Measurements from ENCODE around the gene TOM1L2.

DNA sequence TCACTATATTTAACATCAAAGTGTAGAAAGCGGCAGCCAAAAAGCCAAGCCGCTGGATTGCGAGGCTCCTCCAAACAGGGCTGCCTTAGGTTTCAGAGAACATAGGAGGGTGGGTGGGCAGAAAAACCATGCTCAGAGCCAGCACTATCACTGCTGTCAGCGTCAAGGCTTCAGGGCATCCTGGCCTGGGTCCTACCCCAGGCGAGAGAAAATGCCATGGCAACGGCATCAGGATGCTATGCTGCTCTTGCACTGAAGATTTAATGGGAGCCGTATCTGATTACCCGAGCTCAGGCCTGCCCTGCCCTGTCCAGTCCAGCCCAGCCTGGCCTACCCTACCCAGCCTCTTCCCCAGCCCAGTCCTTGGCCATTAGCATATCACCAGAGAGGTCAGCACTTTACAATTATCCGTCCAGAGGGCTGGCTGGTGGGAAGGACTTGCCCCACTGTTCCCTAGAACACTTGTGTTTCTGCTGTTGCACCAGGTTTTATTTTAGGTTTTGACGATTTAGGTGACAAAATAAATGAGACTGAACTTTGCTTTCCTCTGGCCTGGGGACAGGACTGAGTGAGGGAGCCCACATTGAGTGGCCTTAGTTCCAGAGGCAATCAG is 61.1 kb downstream of the TOM1L2 start:
- no peak for TF ChIP-seq POLR2A (IDR thresholded peaks at IDR 0.05)
- TF ChIP-seq, protein P1, sequence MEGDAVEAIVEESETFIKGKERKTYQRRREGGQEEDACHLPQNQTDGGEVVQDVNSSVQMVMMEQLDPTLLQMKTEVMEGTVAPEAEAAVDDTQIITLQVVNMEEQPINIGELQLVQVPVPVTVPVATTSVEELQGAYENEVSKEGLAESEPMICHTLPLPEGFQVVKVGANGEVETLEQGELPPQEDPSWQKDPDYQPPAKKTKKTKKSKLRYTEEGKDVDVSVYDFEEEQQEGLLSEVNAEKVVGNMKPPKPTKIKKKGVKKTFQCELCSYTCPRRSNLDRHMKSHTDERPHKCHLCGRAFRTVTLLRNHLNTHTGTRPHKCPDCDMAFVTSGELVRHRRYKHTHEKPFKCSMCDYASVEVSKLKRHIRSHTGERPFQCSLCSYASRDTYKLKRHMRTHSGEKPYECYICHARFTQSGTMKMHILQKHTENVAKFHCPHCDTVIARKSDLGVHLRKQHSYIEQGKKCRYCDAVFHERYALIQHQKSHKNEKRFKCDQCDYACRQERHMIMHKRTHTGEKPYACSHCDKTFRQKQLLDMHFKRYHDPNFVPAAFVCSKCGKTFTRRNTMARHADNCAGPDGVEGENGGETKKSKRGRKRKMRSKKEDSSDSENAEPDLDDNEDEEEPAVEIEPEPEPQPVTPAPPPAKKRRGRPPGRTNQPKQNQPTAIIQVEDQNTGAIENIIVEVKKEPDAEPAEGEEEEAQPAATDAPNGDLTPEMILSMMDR (IDR thresholded peaks at IDR 0.05 in 4 of 5, conservative IDR thresholded peaks at IDR 0.05 in 1 of 5), result no peak
